Measurements from ENCODE around the gene TTC31. TPM values are rescaled to one million over a fixed set of nuclear protein-coding genes. Genes with fewer than 3 reads are reported as not detected.

The TTC31 gene
- total RNA-seq, 1 experiment from 2014 or later: 38.7 TPM

DNA sequence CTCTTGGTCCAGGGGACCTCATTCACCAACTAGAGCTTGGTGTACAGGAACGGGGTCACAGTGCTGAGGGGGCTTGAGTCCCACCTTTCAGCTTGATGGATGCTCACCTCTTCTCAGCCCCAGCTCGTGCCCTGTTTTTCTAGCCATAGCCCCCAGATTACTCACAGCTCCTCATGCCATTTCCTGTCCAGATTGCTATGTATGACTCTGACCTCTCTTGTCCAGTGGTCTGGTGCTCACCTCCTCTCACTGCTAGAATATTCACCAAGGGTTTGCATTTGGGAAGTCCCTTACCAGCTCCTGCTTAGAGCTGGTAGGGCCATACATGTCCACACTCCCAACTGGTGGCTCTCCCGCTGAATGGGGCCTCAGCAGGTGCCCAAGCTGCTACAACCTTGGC is 10.7 kb downstream of the TTC31 start:
- DNase-seq (ENCODE audit: low read depth, low spot score) (no peak), ATAC-seq (no peak)
- intact Hi-C loops (cut with micrococcal nuclease; ENCODE audit: unreplicated experiment) (no loop called here), in situ Hi-C loops (cut with HindIII; ENCODE audit: low pct_unique_long_range_greater_than_20kb, low sequenced_read_pairs) (no loop called here)
- POLR2A ChIA-PET: no interaction called here
- H3K4me1 ChIP-seq (ENCODE audit: control insufficient read depth, insufficient read depth, low read length): peaks cover 3% of the 10 kb centered on the region
- no peaks in the 10 kb centered on the region for H3K9me3 ChIP-seq (ENCODE audit: control insufficient read depth, insufficient read depth, low read depth, low read length)
- no peak for TF ChIP-seq REST (IDR thresholded peaks at IDR 0.05; ENCODE audit: insufficient read depth in 1 of 2, low read depth in 2 of 2, low read length in 1 of 2)
- TF ChIP-seq CTCF (IDR thresholded peaks at IDR 0.05): no peak
- TF ChIP-seq SIN3A (IDR thresholded peaks at IDR 0.05; ENCODE audit: borderline replicate concordance, insufficient read depth, low read depth, low read length): no peak
- no peak for TF ChIP-seq TCF7L2 (IDR thresholded peaks at IDR 0.05; ENCODE audit: low read depth, low read length)
- TF ChIP-seq POLR2AphosphoS5 (IDR thresholded peaks at IDR 0.05; ENCODE audit: low read depth, low read length): no peak
- no peak overlapping the region for H3K4me3 ChIP-seq (ENCODE audit: low read depth in 2 of 2, low read length in 2 of 2)
- BruUV-seq (replicated peaks): no TSS peak
- H3K27me3 ChIP-seq (ENCODE audit: control insufficient read depth, insufficient read depth, low read length): no peaks in the 10 kb centered on the region
- H3K27ac ChIP-seq (ENCODE audit: low read length): no peak overlapping the region
- H3K36me3 ChIP-seq (ENCODE audit: control insufficient read depth, insufficient read depth, low read length): no peaks in the 10 kb centered on the region; the same call in 1 of the 2 replicates
- CTCF ChIA-PET: no interaction called here

GRCh38 chr2:74495440-74495839 is 12.6 kb downstream of the TTC31 start:
- ChIA-PET POLR2A (no interaction called here), CTCF (no interaction called here)
- no peak overlapping the region for H3K27ac ChIP-seq (ENCODE audit: low read length)
- intact Hi-C loops (cut with micrococcal nuclease; ENCODE audit: unreplicated experiment): no loop called here
- DNase-seq (ENCODE audit: low read depth, low spot score) (no peak), ATAC-seq (no peak)
- no peak overlapping the region for H3K4me3 ChIP-seq (ENCODE audit: low read depth in 2 of 2, low read length in 2 of 2)
- no TSS peak for BruUV-seq (replicated peaks)
- H3K9me3 ChIP-seq (ENCODE audit: control insufficient read depth, insufficient read depth, low read depth, low read length): no peaks in the 10 kb centered on the region
- H3K27me3 ChIP-seq (ENCODE audit: control insufficient read depth, insufficient read depth, low read length): no peaks in the 10 kb centered on the region
- no peaks in the 10 kb centered on the region; the same call in 1 of the 2 replicates for H3K36me3 ChIP-seq (ENCODE audit: control insufficient read depth, insufficient read depth, low read length)
- no peak for TF ChIP-seq REST (IDR thresholded peaks at IDR 0.05; ENCODE audit: insufficient read depth in 1 of 2, low read depth in 2 of 2, low read length in 1 of 2)
- no peak for TF ChIP-seq SIN3A (IDR thresholded peaks at IDR 0.05; ENCODE audit: borderline replicate concordance, insufficient read depth, low read depth, low read length)
- no peak for TF ChIP-seq TCF7L2 (IDR thresholded peaks at IDR 0.05; ENCODE audit: low read depth, low read length)
- TF ChIP-seq POLR2AphosphoS5 (IDR thresholded peaks at IDR 0.05; ENCODE audit: low read depth, low read length): no peak
- TF ChIP-seq CTCF (IDR thresholded peaks at IDR 0.05): no peak
- peaks cover 15% of the 10 kb centered on the region for H3K4me1 ChIP-seq (ENCODE audit: control insufficient read depth, insufficient read depth, low read length)
- in situ Hi-C loops (cut with HindIII; ENCODE audit: low pct_unique_long_range_greater_than_20kb, low sequenced_read_pairs): no loop called here

Measured in Panc1 (cell line).